Midbrain (tissue), 1 donor: ENCODE measurements around the gene MRLN.
"Not testable (repeated sequence)": the region's sequence is repeated elsewhere in the genome, so short reads cannot be mapped to it uniquely, and the experiment has no call there.

Source experiments
- DNase-seq: peaks from one replicate; lab custom pipeline; 2025; lab: John Stamatoyannopoulos, UW

MRLN gene

GRCh38 chr10:59745163-59745650 is 8.0 kb downstream of the MRLN start:
- DNase-seq: no peak

GRCh38 chr10:59744762-59745161 is 8.5 kb downstream of the MRLN start:
- DNase-seq: not testable (repeated sequence)

GRCh38 chr10:59744156-59744555 is 9.1 kb downstream of the MRLN start:
- not testable (repeated sequence) for DNase-seq

- no peak for DNase-seq
These were observed 11.7 kb downstream of the MRLN start for GRCh38 chr10:59741583-59741982.

GRCh38 chr10:59741048-59741447 is 12.2 kb downstream of the MRLN start:
- DNase-seq: no peak

- no peak for DNase-seq
These were observed 16.5 kb downstream of the MRLN start for GRCh38 chr10:59736749-59737148.

GRCh38 chr10:59735296-59735695 is 18.0 kb downstream of the MRLN start:
- DNase-seq: no peak

GRCh38 chr10:59734014-59734462 is 19.2 kb downstream of the MRLN start:
- DNase-seq: no peak

- DNase-seq: not testable (repeated sequence)
These were observed 19.8 kb downstream of the MRLN start for GRCh38 chr10:59733321-59734013.

- not testable (repeated sequence) for DNase-seq
These were observed 20.4 kb downstream of the MRLN start for GRCh38 chr10:59732849-59733248.

GRCh38 chr10:59729167-59729566 is 24.1 kb downstream of the MRLN start:
- DNase-seq: not testable (repeated sequence)

GRCh38 chr10:59724098-59724938 is 28.9 kb downstream of the MRLN start:
- no peak for DNase-seq

- no peak for DNase-seq
These were observed 32.9 kb downstream of the MRLN start for GRCh38 chr10:59720377-59720776.

GRCh38 chr10:59719374-59719773 is 33.9 kb downstream of the MRLN start:
- DNase-seq: no peak

GRCh38 chr10:59718257-59718656 is 35.0 kb downstream of the MRLN start:
- DNase-seq: no peak

GRCh38 chr10:59713196-59713821 is 39.9 kb downstream of the MRLN start:
- DNase-seq: no peak

- no peak for DNase-seq
These were observed 41.3 kb downstream of the MRLN start for GRCh38 chr10:59711871-59712494.

- peak; percentile 78 for DNase-seq
These were observed 43.7 kb downstream of the MRLN start, which contains the start of gene SLC16A9 for GRCh38 chr10:59709395-59710125. Gene SLC16A9 (minus strand): TSS chr10:59709850. CDS start chr10:59684291, 25,559 bp downstream.

GRCh38 chr10:59708816-59709394 is 44.4 kb downstream of the MRLN start:
- no peak for DNase-seq

GRCh38 chr10:59706851-59707797 is 46.1 kb downstream of the MRLN start:
- no peak for DNase-seq
